Astrocyte (in vitro differentiated cells and primary cell): ENCODE measurements around the gene GALM. TPM values are rescaled to one million over a fixed set of nuclear protein-coding genes. Genes with fewer than 3 reads are reported as not detected.
A peak's percentile ranks its signal among the peaks of the same experiment; 100 is the strongest.

Experiments used
- DNase-seq: peaks from one replicate; pipeline ENCODE4 v3.0.0-alpha.2; 2010; ENCODE audit warnings: low read depth
- FAIRE-seq: peaks from 2 replicates; lab custom pipeline; 2011; peaks lifted over from hg19 to GRCh38; lab: Jason Lieb, UNC
- H2AFZ ChIP-seq: 2 replicates; pipeline ENCODE4 v1.6.0; 2012; ENCODE audit warnings: low read depth, low read length, inconsistent platforms
- H3K27ac ChIP-seq: 2 replicates; pipeline ENCODE4 v1.5.1; 2011; ENCODE audit warnings: low read depth, low read length, inconsistent platforms
- H3K27me3 ChIP-seq: 2 replicates; pipeline ENCODE4 v1.6.0; 2011; ENCODE audit warnings: low read length, inconsistent platforms; ENCODE audit not compliant: insufficient read depth
- H3K36me3 ChIP-seq: 2 replicates; pipeline ENCODE4 v1.5.1; 2011; ENCODE audit warnings: low read length, inconsistent platforms; ENCODE audit not compliant: insufficient read depth
- H3K4me1 ChIP-seq: 2 replicates; pipeline ENCODE4 v1.5.1; 2011; ENCODE audit warnings: low read length, inconsistent platforms; ENCODE audit not compliant: insufficient read depth
- H3K4me2 ChIP-seq: 2 replicates; pipeline ENCODE4 v1.6.0; 2012; ENCODE audit warnings: low read length, inconsistent platforms
- H3K4me3 ChIP-seq: 2 replicates; pipeline ENCODE4 v1.5.1; 2011; ENCODE audit warnings: low read depth, mild to moderate bottlenecking, low read length, inconsistent platforms; ENCODE audit not compliant: insufficient read depth
- H3K79me2 ChIP-seq: 2 replicates; pipeline ENCODE4 v1.6.0; 2012; ENCODE audit warnings: mild to moderate bottlenecking, low read length, inconsistent platforms; ENCODE audit not compliant: insufficient read depth
- H3K9ac ChIP-seq: 2 replicates; pipeline ENCODE4 v1.6.0; 2012; ENCODE audit warnings: mild to moderate bottlenecking, low read length, inconsistent platforms
- H3K9me3 ChIP-seq: 2 replicates; pipeline ENCODE4 v1.5.1; 2012; ENCODE audit warnings: low read depth, mild to moderate bottlenecking, low read length, inconsistent platforms; ENCODE audit not compliant: insufficient read depth
- H4K20me1 ChIP-seq: 2 replicates; pipeline ENCODE4 v1.6.0; 2012; ENCODE audit warnings: low read length, inconsistent platforms; ENCODE audit not compliant: insufficient read depth
- H3K27ac Mint-ChIP-seq: one replicate; pipeline ENCODE4 v1.8.0; 2021; ENCODE audit warnings: mild to moderate bottlenecking, mixed read lengths; ENCODE audit not compliant: unreplicated experiment
- H3K27me3 Mint-ChIP-seq: one replicate; pipeline ENCODE4 v1.8.0; 2021; ENCODE audit warnings: low read depth, mixed read lengths; ENCODE audit not compliant: unreplicated experiment
- H3K36me3 Mint-ChIP-seq: one replicate; pipeline ENCODE4 v1.8.0; 2021; ENCODE audit warnings: low read depth, mixed read lengths; ENCODE audit not compliant: unreplicated experiment
- H3K4me1 Mint-ChIP-seq: one replicate; pipeline ENCODE4 v1.8.0; 2021; ENCODE audit warnings: low read depth, mixed read lengths; ENCODE audit not compliant: unreplicated experiment
- H3K4me3 Mint-ChIP-seq: one replicate; pipeline ENCODE4 v1.8.0; 2021; ENCODE audit warnings: mild to moderate bottlenecking, moderate library complexity, mixed read lengths; ENCODE audit not compliant: unreplicated experiment
- H3K9me3 Mint-ChIP-seq: one replicate; pipeline ENCODE4 v1.8.0; 2021; ENCODE audit warnings: mild to moderate bottlenecking, mixed read lengths; ENCODE audit not compliant: unreplicated experiment
- EZH2 ChIP-seq: IDR thresholded peaks from 2 replicates; pipeline ENCODE4 v1.6.1; 2012; ENCODE audit warnings: mild to moderate bottlenecking, low read length, inconsistent platforms; ENCODE audit not compliant: insufficient read depth
- total RNA-seq: library from RNA; stranded (reverse); gene quantifications from 2 replicates; pipeline ENCODE4 v1.2.1, GENCODE V29; 2021
- TF ChIP-seq, protein P1 (sequence below): IDR thresholded peaks from 2 replicates; pipeline ENCODE4 v1.5.1; 2011; ENCODE audit warnings: low read depth, mild to moderate bottlenecking, inconsistent platforms, low read length, moderate library complexity; ENCODE audit not compliant: insufficient read depth

Gene GALM
- total RNA-seq, 1 donor from 2014 or later = 9.8 TPM

DNA sequence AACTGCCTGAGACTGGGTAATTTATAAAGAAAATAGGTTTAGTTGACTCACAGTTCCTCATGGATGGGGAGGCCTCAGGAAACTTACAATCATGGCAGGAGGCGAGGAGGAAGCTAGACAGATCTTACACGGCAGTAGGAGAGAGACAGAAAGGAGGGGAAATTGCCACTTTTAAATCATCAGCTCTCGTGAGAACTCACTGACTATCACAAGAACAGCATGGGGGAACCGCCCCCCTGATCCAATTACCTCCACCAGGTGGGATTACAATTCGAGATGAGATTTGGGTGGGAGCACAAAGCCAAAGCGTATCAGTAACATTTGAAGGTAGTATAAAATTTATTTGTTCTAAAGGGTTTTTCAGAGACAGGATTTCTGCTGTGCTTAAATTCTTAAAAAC is 5.4 kb downstream of the GALM start:
- H3K79me2 ChIP-seq = no peaks in the 10 kb centered on the region
- H3K4me3 Mint-ChIP-seq = peak overlapping the region; percentile 30
- FAIRE-seq (no peak), DNase-seq (no peak)
- no peak overlapping the region for H3K27ac Mint-ChIP-seq
- no peak overlapping the region for H3K4me3 ChIP-seq
- H3K27ac ChIP-seq = no peak overlapping the region
- no peaks in the 10 kb centered on the region for H3K27me3 ChIP-seq
- H3K4me2 ChIP-seq = no peak overlapping the region
- peaks cover 6% of the 10 kb centered on the region for H3K4me1 Mint-ChIP-seq
- H3K36me3 ChIP-seq = no peaks in the 10 kb centered on the region
- TF ChIP-seq EZH2 = no peak
- H3K36me3 Mint-ChIP-seq = peaks cover 6% of the 10 kb centered on the region
- H2AFZ ChIP-seq = no peak overlapping the region
- H3K27me3 Mint-ChIP-seq = no peaks in the 10 kb centered on the region
- H4K20me1 ChIP-seq = no peaks in the 10 kb centered on the region
- no peak overlapping the region for H3K9ac ChIP-seq
- H3K9me3 ChIP-seq = no peaks in the 10 kb centered on the region
- no peaks in the 10 kb centered on the region for H3K9me3 Mint-ChIP-seq
- peaks cover 3% of the 10 kb centered on the region for H3K4me1 ChIP-seq

GRCh38 chr2:38671946-38672345 is 6.0 kb downstream of the GALM start:
- no peak overlapping the region for H3K4me2 ChIP-seq
- H3K79me2 ChIP-seq = no peaks in the 10 kb centered on the region
- H3K4me3 Mint-ChIP-seq = no peak overlapping the region
- no peaks in the 10 kb centered on the region for H3K9me3 Mint-ChIP-seq
- FAIRE-seq = no peak
- DNase-seq = no peak
- no peaks in the 10 kb centered on the region for H3K27me3 ChIP-seq
- H3K4me1 Mint-ChIP-seq = peaks cover 4% of the 10 kb centered on the region
- peaks cover 8% of the 10 kb centered on the region for H3K36me3 Mint-ChIP-seq
- no peaks in the 10 kb centered on the region for H3K27me3 Mint-ChIP-seq
- no peaks in the 10 kb centered on the region for H3K9me3 ChIP-seq
- no peaks in the 10 kb centered on the region for H3K4me1 ChIP-seq
- TF ChIP-seq EZH2 = no peak
- TF ChIP-seq, protein P1, sequence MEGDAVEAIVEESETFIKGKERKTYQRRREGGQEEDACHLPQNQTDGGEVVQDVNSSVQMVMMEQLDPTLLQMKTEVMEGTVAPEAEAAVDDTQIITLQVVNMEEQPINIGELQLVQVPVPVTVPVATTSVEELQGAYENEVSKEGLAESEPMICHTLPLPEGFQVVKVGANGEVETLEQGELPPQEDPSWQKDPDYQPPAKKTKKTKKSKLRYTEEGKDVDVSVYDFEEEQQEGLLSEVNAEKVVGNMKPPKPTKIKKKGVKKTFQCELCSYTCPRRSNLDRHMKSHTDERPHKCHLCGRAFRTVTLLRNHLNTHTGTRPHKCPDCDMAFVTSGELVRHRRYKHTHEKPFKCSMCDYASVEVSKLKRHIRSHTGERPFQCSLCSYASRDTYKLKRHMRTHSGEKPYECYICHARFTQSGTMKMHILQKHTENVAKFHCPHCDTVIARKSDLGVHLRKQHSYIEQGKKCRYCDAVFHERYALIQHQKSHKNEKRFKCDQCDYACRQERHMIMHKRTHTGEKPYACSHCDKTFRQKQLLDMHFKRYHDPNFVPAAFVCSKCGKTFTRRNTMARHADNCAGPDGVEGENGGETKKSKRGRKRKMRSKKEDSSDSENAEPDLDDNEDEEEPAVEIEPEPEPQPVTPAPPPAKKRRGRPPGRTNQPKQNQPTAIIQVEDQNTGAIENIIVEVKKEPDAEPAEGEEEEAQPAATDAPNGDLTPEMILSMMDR = no peak
- no peaks in the 10 kb centered on the region for H3K36me3 ChIP-seq
- no peak overlapping the region for H3K27ac ChIP-seq
- no peak overlapping the region for H2AFZ ChIP-seq
- H3K4me3 ChIP-seq = no peak overlapping the region
- no peak overlapping the region for H3K9ac ChIP-seq
- H4K20me1 ChIP-seq = no peaks in the 10 kb centered on the region
- H3K27ac Mint-ChIP-seq = peak overlapping the region; percentile 28

GRCh38 chr2:38672445-38673391 is 6.8 kb downstream of the GALM start:
- no peaks in the 10 kb centered on the region for H3K4me1 ChIP-seq
- Mint-ChIP-seq H3K27me3 (no peaks in the 10 kb centered on the region), H3K27ac (no peak overlapping the region), H3K9me3 (no peaks in the 10 kb centered on the region), H3K36me3 (peaks cover 9% of the 10 kb centered on the region), H3K4me1 (no peaks in the 10 kb centered on the region), H3K4me3 (no peak overlapping the region)
- no peak overlapping the region for H3K27ac ChIP-seq
- H4K20me1 ChIP-seq = no peaks in the 10 kb centered on the region
- no peaks in the 10 kb centered on the region for H3K27me3 ChIP-seq
- H3K9ac ChIP-seq = no peak overlapping the region
- no peak overlapping the region for H3K4me3 ChIP-seq
- H2AFZ ChIP-seq = no peak overlapping the region
- H3K9me3 ChIP-seq = no peaks in the 10 kb centered on the region
- H3K36me3 ChIP-seq = no peaks in the 10 kb centered on the region
- H3K4me2 ChIP-seq = no peak overlapping the region
- no peak for FAIRE-seq
- TF ChIP-seq EZH2 = no peak
- DNase-seq = no peak
- no peaks in the 10 kb centered on the region for H3K79me2 ChIP-seq
